Caki2 (cell line): ENCODE results near the gene PDE4D. TPM values are rescaled to one million over a fixed set of nuclear protein-coding genes. Genes with fewer than 3 reads are reported as not detected.
A peak's percentile ranks its signal among the peaks of the same experiment; 100 is the strongest.

Experiments used
- DNase-seq: peaks from one replicate; pipeline ENCODE4 v3.0.0-alpha.2; 2015; ENCODE audit warnings: low read depth
- in situ Hi-C: cut with HindIII; loops from 2 replicates; pipeline ENCODE4 v1.10.0; 2016; ENCODE audit warnings: low sequenced_read_pairs, low pct_unique_long_range_greater_than_20kb, mixed read lengths
- total RNA-seq: library from RNA; depleted of rRNA; stranded (reverse); fragments of >200 nt; shearing (Covaris generic); gene quantifications from 2 replicates; pipeline ENCODE4 v1.2.3, GENCODE V29; 2014; ENCODE audit warnings: low replicate concordance

PDE4D gene
- total RNA-seq, 1 experiment from 2014 or later, result 19.4 TPM

- DNase-seq, result no peak
- in situ Hi-C loops, result no loop called here
These were observed 76.7 kb downstream of the PDE4D start for GRCh38 chr5:59816654-59817300.

- DNase-seq, result no peak
- in situ Hi-C loops, result no loop called here
These were observed 79.0 kb downstream of the PDE4D start for GRCh38 chr5:59814537-59814872.

- in situ Hi-C loops, result no loop called here
- DNase-seq, result peak; percentile 64
These were observed 79.6 kb downstream of the PDE4D start for GRCh38 chr5:59813761-59814536.

- DNase-seq, result peak; percentile 39
- in situ Hi-C loops, result no loop called here
These were observed 83.5 kb downstream of the PDE4D start for GRCh38 chr5:59810041-59810440.

- in situ Hi-C loops, result no loop called here
- no peak for DNase-seq
These were observed 85.7 kb downstream of the PDE4D start for GRCh38 chr5:59807806-59808205.

GRCh38 chr5:59800347-59800893 is 93.1 kb downstream of the PDE4D start:
- in situ Hi-C loops, result no loop called here

GRCh38 chr5:59799668-59800346 is 93.7 kb downstream of the PDE4D start:
- in situ Hi-C loops, result no loop called here
- peak; percentile 56 for DNase-seq

More at GRCh38 chr5:59800347-59800893, 93.1 kb downstream of the PDE4D start:
- DNase-seq, result no peak

- in situ Hi-C loops, result no loop called here
- peak; percentile 77 for DNase-seq
These were observed 94.5 kb downstream of the PDE4D start for GRCh38 chr5:59798862-59799667.

GRCh38 chr5:59795141-59795540 is 98.4 kb downstream of the PDE4D start:
- no peak for DNase-seq
- in situ Hi-C loops, result no loop called here

GRCh38 chr5:59792983-59793585 is 100.4 kb downstream of the PDE4D start:
- in situ Hi-C loops, result no loop called here
- DNase-seq, result peak; percentile 71

GRCh38 chr5:59791617-59792016 is 101.9 kb downstream of the PDE4D start:
- DNase-seq, result no peak
- in situ Hi-C loops, result no loop called here

- DNase-seq, result no peak
- in situ Hi-C loops, result no loop called here
These were observed 102.6 kb downstream of the PDE4D start for GRCh38 chr5:59790776-59791475.

GRCh38 chr5:59790376-59790775 is 103.2 kb downstream of the PDE4D start:
- DNase-seq, result no peak
- in situ Hi-C loops, result no loop called here

- no peak for DNase-seq
- in situ Hi-C loops, result no loop called here
These were observed 103.6 kb downstream of the PDE4D start for GRCh38 chr5:59789894-59790293.

GRCh38 chr5:59789197-59789596 is 104.3 kb downstream of the PDE4D start:
- in situ Hi-C loops, result no loop called here
- DNase-seq, result no peak

GRCh38 chr5:59786334-59786805 is 107.2 kb downstream of the PDE4D start:
- in situ Hi-C loops, result no loop called here
- peak; percentile 75 for DNase-seq

- in situ Hi-C loops, result no loop called here
- DNase-seq, result no peak
These were observed 107.7 kb downstream of the PDE4D start for GRCh38 chr5:59785676-59786333.
